A549 (cell line): ENCODE measurements around the gene UBE3C. TPM values are rescaled to one million over a fixed set of nuclear protein-coding genes. Genes with fewer than 3 reads are reported as not detected.

ENCODE experiments used
- ATAC-seq, 2 experiments: fragments of 200-7000 bp in 1 of 2; fragments of >200 bp in 1 of 2; cut with Nextera tagmentation in 1 of 2; cut with Tn5 transposase in 1 of 2; 3 replicates each; pipeline versions ENCODE4 v1.8.0 to v1.9.1; 2018 to 2020; ENCODE audit warnings: mild to moderate bottlenecking in 1 of 2, moderate library complexity in 1 of 2
- CTCF ChIA-PET: fragments of 300-600 bp; sonication (Branson Sonifier 250); formaldehyde crosslinking; extraction: SDS; loops from one replicate; lab custom pipeline; 2021; ENCODE audit warnings: antibody characterized with exemption, inconsistent platforms; lab: Yijun Ruan, JAX
- POLR2A ChIA-PET: fragments of 350-600 bp; formaldehyde crosslinking; extraction: SDS; loops from one replicate; lab custom pipeline; 2021; ENCODE audit warnings: antibody characterized with exemption, inconsistent platforms; lab: Yijun Ruan, JAX
- DNase-seq, 2 experiments: peaks; one replicate each; pipeline versions ENCODE4 v3.0.0 to v3.0.0-alpha.2; 2011 to 2016; ENCODE audit warnings: low read depth in 1 of 2, low spot score in 1 of 2
- FAIRE-seq: peaks from 2 replicates; lab custom pipeline; 2011; peaks lifted over from hg19 to GRCh38; lab: Jason Lieb, UNC
- H3K27ac ChIP-seq, 2 experiments: fragments of >200 bp; sonication (Bioruptor Twin); formaldehyde crosslinking; 3 replicates each; pipeline ENCODE4 v1.5.1; 2016 to 2017
- H3K4me1 ChIP-seq: fragments of >200 bp; sonication (Bioruptor Twin); formaldehyde crosslinking; 3 replicates; pipeline ENCODE4 v1.6.1; 2016
- H3K4me2 ChIP-seq: fragments of >200 bp; sonication (Bioruptor Twin); formaldehyde crosslinking; 3 replicates; pipeline ENCODE4 v1.6.1; 2016
- H3K4me3 ChIP-seq: fragments of >200 bp; sonication (Bioruptor Twin); formaldehyde crosslinking; 3 replicates; pipeline ENCODE4 v1.5.1; 2016
- H3K9me3 ChIP-seq: fragments of >200 bp; sonication (Bioruptor Twin); formaldehyde crosslinking; 3 replicates; pipeline ENCODE4 v1.6.1; 2016
- CBX8 ChIP-seq: fragments of 200-600 bp; sonication (generic); IDR thresholded peaks from 2 replicates; pipeline ENCODE4 v1.6.1; 2016
- CEBPB ChIP-seq, 2 experiments: fragments of >200 bp in 1 of 2; sonication (Bioruptor Twin) in 1 of 2; formaldehyde crosslinking in 1 of 2; IDR thresholded peaks; 2 replicates each; pipeline ENCODE4 v1.6.1; 2012 to 2016
- CHD2 ChIP-seq: fragments of 150-350 bp; IDR thresholded peaks from 2 replicates; pipeline ENCODE4 v1.6.1; 2014; ENCODE audit warnings: low read length; ENCODE audit not compliant: partially characterized antibody
- CHD4 ChIP-seq: fragments of 200-600 bp; sonication (generic); IDR thresholded peaks from 2 replicates; pipeline ENCODE4 v1.6.1; 2016; ENCODE audit warnings: antibody characterized with exemption, mild to moderate bottlenecking, borderline replicate concordance
- ESRRA ChIP-seq: fragments of 150-350 bp; IDR thresholded peaks from 2 replicates; pipeline ENCODE4 v1.6.1; 2014; ENCODE audit warnings: mild to moderate bottlenecking, low read length, borderline replicate concordance
- FOSB ChIP-seq: fragments of 250-450 bp; sonication (Bioruptor Pico); IDR thresholded peaks from 2 replicates; pipeline ENCODE4 v1.5.0; 2020; ENCODE audit warnings: mild to moderate bottlenecking, moderate library complexity
- FOSL2 ChIP-seq, 2 experiments: fragments of 450-650 bp in 1 of 2; fragments of >200 bp in 1 of 2; sonication (Bioruptor Twin) in 1 of 2; formaldehyde crosslinking; IDR thresholded peaks; 2 replicates each; pipeline versions ENCODE4 v1.5.0 to v1.6.1; 2016 to 2020; ENCODE audit warnings: mild to moderate bottlenecking in 1 of 2, moderate library complexity in 1 of 2
- FOXS1 ChIP-seq: fragments of 250-450 bp; sonication (Bioruptor Pico); IDR thresholded peaks from 2 replicates; pipeline ENCODE4 v1.5.0; 2020; ENCODE audit warnings: mild to moderate bottlenecking, moderate library complexity
- HDAC2 ChIP-seq: fragments of 200-600 bp; sonication (generic); IDR thresholded peaks from 2 replicates; pipeline ENCODE4 v1.6.1; 2016
- HOXB13 ChIP-seq: fragments of 250-450 bp; sonication (Bioruptor Pico); IDR thresholded peaks from 2 replicates; pipeline ENCODE4 v1.5.0; 2020; ENCODE audit warnings: low read depth, mild to moderate bottlenecking, moderate library complexity
- HOXB5 ChIP-seq: fragments of 250-450 bp; sonication (Bioruptor Pico); IDR thresholded peaks from 2 replicates; pipeline ENCODE4 v1.5.0; 2020; ENCODE audit warnings: mild to moderate bottlenecking, moderate library complexity
- JUN ChIP-seq, 2 experiments: fragments of >200 bp; sonication (Bioruptor Twin); formaldehyde crosslinking; IDR thresholded peaks; 2 replicates in 1 of 2; 3 replicates in 1 of 2; pipeline ENCODE4 v1.6.1; 2016 to 2017
- JUNB ChIP-seq: fragments of >200 bp; sonication (Bioruptor Twin); formaldehyde crosslinking; IDR thresholded peaks from 2 replicates; pipeline ENCODE4 v1.6.1; 2016
- KDM1A ChIP-seq: fragments of 200-600 bp; sonication (generic); IDR thresholded peaks from 2 replicates; pipeline ENCODE4 v1.6.1; 2016; ENCODE audit warnings: low read depth, mild to moderate bottlenecking
- KDM5A ChIP-seq: fragments of 200-600 bp; sonication (generic); IDR thresholded peaks from 2 replicates; pipeline ENCODE4 v1.6.1; 2016; ENCODE audit warnings: antibody characterized with exemption, mild to moderate bottlenecking
- MAZ ChIP-seq: fragments of 150-350 bp; IDR thresholded peaks from 2 replicates; pipeline ENCODE4 v1.6.1; 2014; ENCODE audit warnings: antibody characterized with exemption, low read depth, low read length, borderline replicate concordance
- MYC ChIP-seq: IDR thresholded peaks from 2 replicates; pipeline ENCODE4 v1.6.1; 2012; ENCODE audit warnings: mild to moderate bottlenecking, inconsistent platforms, low read length, improper control_type of control experiment, borderline replicate concordance
- NPAS2 ChIP-seq: fragments of 250-450 bp; sonication (Bioruptor Pico); IDR thresholded peaks from 2 replicates; pipeline ENCODE4 v1.8.0; 2022; ENCODE audit warnings: mild to moderate bottlenecking, moderate library complexity, borderline replicate concordance
- NR3C1 ChIP-seq: fragments of >200 bp; sonication (Bioruptor Twin); formaldehyde crosslinking; IDR thresholded peaks from 3 replicates; pipeline ENCODE4 v1.6.1; 2017
- PHF8 ChIP-seq: fragments of 200-600 bp; sonication (generic); IDR thresholded peaks from 2 replicates; pipeline ENCODE4 v1.6.1; 2016; ENCODE audit warnings: low read depth, mild to moderate bottlenecking, antibody characterized with exemption, moderate library complexity, borderline replicate concordance
- POLR2A ChIP-seq: IDR thresholded peaks from 2 replicates; pipeline ENCODE4 v1.6.1; 2012; ENCODE audit warnings: mild to moderate bottlenecking, low read length
- RARB ChIP-seq: fragments of 250-450 bp; sonication (Bioruptor Pico); IDR thresholded peaks from 2 replicates; pipeline ENCODE4 v1.8.0; 2021; ENCODE audit warnings: mild to moderate bottlenecking, moderate library complexity
- RCOR1 ChIP-seq: fragments of 150-350 bp; IDR thresholded peaks from 2 replicates; pipeline ENCODE4 v1.6.1; 2014; ENCODE audit warnings: antibody characterized with exemption, low read length, low read depth
- RFX5 ChIP-seq: fragments of 450-650 bp; IDR thresholded peaks from 2 replicates; pipeline ENCODE4 v1.7.1; 2014; ENCODE audit warnings: antibody characterized with exemption, mild to moderate bottlenecking, moderate library complexity
- SMC3 ChIP-seq: fragments of >200 bp; sonication (Bioruptor Twin); formaldehyde crosslinking; IDR thresholded peaks from 3 replicates; pipeline ENCODE4 v1.6.1; 2018; ENCODE audit warnings: inconsistent platforms
- SREBF2 ChIP-seq: fragments of 450-650 bp; IDR thresholded peaks from 2 replicates; pipeline ENCODE4 v1.6.1; 2014; ENCODE audit warnings: mild to moderate bottlenecking, moderate library complexity
- TFCP2L1 ChIP-seq: fragments of 250-450 bp; sonication (Bioruptor Pico); IDR thresholded peaks from 2 replicates; pipeline ENCODE4 v1.5.0; 2021; ENCODE audit warnings: mild to moderate bottlenecking
- ZNF302 ChIP-seq: fragments of 250-450 bp; sonication (Bioruptor Pico); IDR thresholded peaks from 2 replicates; pipeline ENCODE4 v1.9.0; 2021; ENCODE audit warnings: inconsistent platforms, mild to moderate bottlenecking, moderate library complexity
- ZSCAN20 ChIP-seq: fragments of 250-450 bp; sonication (Bioruptor Pico); IDR thresholded peaks from 2 replicates; pipeline ENCODE4 v1.8.0; 2022; ENCODE audit warnings: mild to moderate bottlenecking, moderate library complexity
- WGBS: methylation state at CpG from one replicate; pipeline ENCODE4 v1.1.6; 2017; ENCODE audit errors: missing lambda C conversion rate; 5-methylcytosine and 5-hydroxymethylcytosine counted together
- polyA minus RNA-seq: library from RNA; depleted of rRNA, polyadenylated mRNA; stranded (reverse); fragments of >200 nt; gene quantifications from 2 replicates; pipeline ENCODE4 v1.2.3, GENCODE V29; 2011; rRNA and poly(A)+ RNA removed
- polyA plus RNA-seq, 4 experiments: library from polyadenylated mRNA; depleted of rRNA in 3 of 4; stranded (reverse); fragments of >200 nt; fragmentation: RNase III in 1 of 4; extraction: RNeasy Plus Mini Kit Qiagen cat#74134 plus additional on column Dnase treatment in 1 of 4; gene quantifications; 2 replicates in 3 of 4; 3 replicates in 1 of 4; pipeline ENCODE4 v1.2.3, GENCODE V29; 2011 to 2017
- TF ChIP-seq, protein P1 (sequence below): IDR thresholded peaks from 2 replicates; pipeline ENCODE4 v1.6.1; 2012
- TF ChIP-seq, protein P2 (sequence below): fragments of >200 bp; sonication (Bioruptor Twin); formaldehyde crosslinking; IDR thresholded peaks from 3 replicates; pipeline ENCODE4 v1.5.1; 2016
- TF ChIP-seq, protein P3 (sequence below): IDR thresholded peaks from 2 replicates; pipeline ENCODE4 v1.6.1; 2012
- TF ChIP-seq, protein P4 (sequence below): fragments of 250-450 bp; sonication (Bioruptor Pico); IDR thresholded peaks from 2 replicates; pipeline ENCODE4 v1.5.0; 2020; ENCODE audit warnings: low read depth, mild to moderate bottlenecking, moderate library complexity
- TF ChIP-seq, protein P5 (sequence below): fragments of 250-450 bp; sonication (Bioruptor Pico); IDR thresholded peaks from 2 replicates; pipeline ENCODE4 v1.5.0; 2021; ENCODE audit warnings: mild to moderate bottlenecking, moderate library complexity, borderline replicate concordance
- TF ChIP-seq, protein P6 (sequence below): IDR thresholded peaks from 2 replicates; pipeline ENCODE4 v1.6.1; 2012; ENCODE audit warnings: low read depth, borderline replicate concordance

The UBE3C gene
- polyA plus RNA-seq (2011; rRNA removed), result 64.5 and 73.2 TPM in 2 replicates
- polyA plus RNA-seq (2012; cell fraction: cytosol; rRNA removed), result 29.9 and 36.3 TPM in 2 replicates
- 26.2 and 43.6 TPM in 2 replicates for polyA plus RNA-seq (2012; cell fraction: nucleus; rRNA removed)
- 52.1 to 52.8 TPM (median 52.2 TPM) in 3 replicates for polyA plus RNA-seq (2017; fragmentation: RNase III; extraction: RNeasy Plus Mini Kit Qiagen cat#74134 plus additional on column Dnase treatment)
- polyA minus RNA-seq, result 70.8 and 73.4 TPM in 2 replicates

DNA sequence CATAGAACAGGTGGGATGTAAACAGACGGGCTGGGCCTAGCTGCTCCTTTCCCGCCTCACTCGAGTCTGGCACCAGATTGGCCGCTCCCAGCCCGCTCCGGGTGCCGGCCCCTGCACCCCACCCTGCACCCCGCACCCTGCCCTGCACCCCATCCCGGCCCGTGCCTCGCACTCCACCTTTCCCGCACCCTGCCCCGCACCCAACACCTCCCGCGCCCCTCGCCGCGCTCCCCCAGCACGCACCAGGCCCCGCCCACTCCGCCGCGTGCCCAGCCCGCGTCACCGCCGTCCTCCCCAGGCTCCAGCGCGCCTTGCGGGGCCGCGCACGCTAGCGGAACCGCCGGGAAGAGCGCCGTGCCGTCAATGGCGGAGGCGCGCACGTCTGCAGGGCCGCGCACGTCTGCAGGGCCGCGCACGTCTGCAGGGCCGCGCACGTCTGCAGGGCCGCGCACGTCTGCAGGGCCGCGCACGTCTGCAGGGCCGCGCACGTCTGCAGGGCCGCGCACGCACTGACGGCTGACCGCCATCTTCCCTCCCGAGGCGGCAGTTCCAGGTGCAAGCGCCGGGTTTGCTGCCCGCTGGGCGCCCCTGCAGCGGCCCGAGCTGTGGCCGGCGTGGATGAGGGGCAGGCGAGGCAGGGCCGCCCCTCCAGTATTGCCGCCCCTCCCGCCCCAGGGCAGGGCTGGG, at the start of gene UBE3C:
UBE3C (plus strand) TSS at position 503 of the 687 bp plus-strand sequence. CDS start 347 bp downstream, outside the sequence.
- DNase-seq (peak; percentile 95), FAIRE-seq (no peak), ATAC-seq (peak; percentile 88 to 90)
- Histone ChIP-seq H3K27ac (peak within 1 kb of the TSS; percentile 97 to 99), H3K4me1 (peaks cover 24% of the 10 kb centered on the region), H3K4me3 (peak within 1 kb of the TSS; percentile 98), H3K4me2 (peak within 1 kb of the TSS; percentile 88), H3K9me3 (no peaks in the 10 kb centered on the region)
- WGBS, result 1% methylated on average over 10 of the region's 80 CpGs
- ChIA-PET CTCF (interaction anchor here (0.6 to 0.7 kb wide), 2 partner anchors 36 to 621 kb away, joined by 3 to 4 read pairs; no protein-coding TSS in a partner anchor), POLR2A (interaction anchor here (1.2 kb wide), 1 partner anchor 189 kb away, joined by 3 read pairs; the partner anchor contains the start of gene NOM1)
- peak; percentile 75; the same call in 1 of the 2 replicates for TF ChIP-seq HOXB13 (CRISPR knock-in tag)
- TF ChIP-seq, protein P1, sequence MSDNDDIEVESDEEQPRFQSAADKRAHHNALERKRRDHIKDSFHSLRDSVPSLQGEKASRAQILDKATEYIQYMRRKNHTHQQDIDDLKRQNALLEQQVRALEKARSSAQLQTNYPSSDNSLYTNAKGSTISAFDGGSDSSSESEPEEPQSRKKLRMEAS, result peak; percentile 89
- TF ChIP-seq JUN (IDR thresholded peaks at IDR 0.05), result peak in 1 of 2 experiments; percentile 86; a peak in 4 of 5 replicates
- TF ChIP-seq HOXB5 (CRISPR knock-in tag), result peak; percentile 82; the same call in 1 of the 2 replicates
- TF ChIP-seq TFCP2L1 (CRISPR knock-in tag), result no peak
- TF ChIP-seq, protein P2, sequence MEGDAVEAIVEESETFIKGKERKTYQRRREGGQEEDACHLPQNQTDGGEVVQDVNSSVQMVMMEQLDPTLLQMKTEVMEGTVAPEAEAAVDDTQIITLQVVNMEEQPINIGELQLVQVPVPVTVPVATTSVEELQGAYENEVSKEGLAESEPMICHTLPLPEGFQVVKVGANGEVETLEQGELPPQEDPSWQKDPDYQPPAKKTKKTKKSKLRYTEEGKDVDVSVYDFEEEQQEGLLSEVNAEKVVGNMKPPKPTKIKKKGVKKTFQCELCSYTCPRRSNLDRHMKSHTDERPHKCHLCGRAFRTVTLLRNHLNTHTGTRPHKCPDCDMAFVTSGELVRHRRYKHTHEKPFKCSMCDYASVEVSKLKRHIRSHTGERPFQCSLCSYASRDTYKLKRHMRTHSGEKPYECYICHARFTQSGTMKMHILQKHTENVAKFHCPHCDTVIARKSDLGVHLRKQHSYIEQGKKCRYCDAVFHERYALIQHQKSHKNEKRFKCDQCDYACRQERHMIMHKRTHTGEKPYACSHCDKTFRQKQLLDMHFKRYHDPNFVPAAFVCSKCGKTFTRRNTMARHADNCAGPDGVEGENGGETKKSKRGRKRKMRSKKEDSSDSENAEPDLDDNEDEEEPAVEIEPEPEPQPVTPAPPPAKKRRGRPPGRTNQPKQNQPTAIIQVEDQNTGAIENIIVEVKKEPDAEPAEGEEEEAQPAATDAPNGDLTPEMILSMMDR, result no peak
- no peak for TF ChIP-seq ESRRA
- TF ChIP-seq, protein P3, sequence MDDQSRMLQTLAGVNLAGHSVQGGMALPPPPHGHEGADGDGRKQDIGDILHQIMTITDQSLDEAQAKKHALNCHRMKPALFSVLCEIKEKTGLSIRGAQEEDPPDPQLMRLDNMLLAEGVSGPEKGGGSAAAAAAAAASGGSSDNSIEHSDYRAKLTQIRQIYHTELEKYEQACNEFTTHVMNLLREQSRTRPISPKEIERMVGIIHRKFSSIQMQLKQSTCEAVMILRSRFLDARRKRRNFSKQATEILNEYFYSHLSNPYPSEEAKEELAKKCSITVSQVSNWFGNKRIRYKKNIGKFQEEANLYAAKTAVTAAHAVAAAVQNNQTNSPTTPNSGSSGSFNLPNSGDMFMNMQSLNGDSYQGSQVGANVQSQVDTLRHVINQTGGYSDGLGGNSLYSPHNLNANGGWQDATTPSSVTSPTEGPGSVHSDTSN, result no peak
- TF ChIP-seq RCOR1, result no peak
- no peak for TF ChIP-seq RFX5
- TF ChIP-seq, protein P4, sequence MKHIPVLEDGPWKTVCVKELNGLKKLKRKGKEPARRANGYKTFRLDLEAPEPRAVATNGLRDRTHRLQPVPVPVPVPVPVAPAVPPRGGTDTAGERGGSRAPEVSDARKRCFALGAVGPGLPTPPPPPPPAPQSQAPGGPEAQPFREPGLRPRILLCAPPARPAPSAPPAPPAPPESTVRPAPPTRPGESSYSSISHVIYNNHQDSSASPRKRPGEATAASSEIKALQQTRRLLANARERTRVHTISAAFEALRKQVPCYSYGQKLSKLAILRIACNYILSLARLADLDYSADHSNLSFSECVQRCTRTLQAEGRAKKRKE (CRISPR knock-in tag), result no peak; the same call in 1 of the 2 replicates
- TF ChIP-seq KDM1A, result no peak
- TF ChIP-seq NPAS2, result no peak
- no peak for TF ChIP-seq SMC3
- TF ChIP-seq, protein P5, sequence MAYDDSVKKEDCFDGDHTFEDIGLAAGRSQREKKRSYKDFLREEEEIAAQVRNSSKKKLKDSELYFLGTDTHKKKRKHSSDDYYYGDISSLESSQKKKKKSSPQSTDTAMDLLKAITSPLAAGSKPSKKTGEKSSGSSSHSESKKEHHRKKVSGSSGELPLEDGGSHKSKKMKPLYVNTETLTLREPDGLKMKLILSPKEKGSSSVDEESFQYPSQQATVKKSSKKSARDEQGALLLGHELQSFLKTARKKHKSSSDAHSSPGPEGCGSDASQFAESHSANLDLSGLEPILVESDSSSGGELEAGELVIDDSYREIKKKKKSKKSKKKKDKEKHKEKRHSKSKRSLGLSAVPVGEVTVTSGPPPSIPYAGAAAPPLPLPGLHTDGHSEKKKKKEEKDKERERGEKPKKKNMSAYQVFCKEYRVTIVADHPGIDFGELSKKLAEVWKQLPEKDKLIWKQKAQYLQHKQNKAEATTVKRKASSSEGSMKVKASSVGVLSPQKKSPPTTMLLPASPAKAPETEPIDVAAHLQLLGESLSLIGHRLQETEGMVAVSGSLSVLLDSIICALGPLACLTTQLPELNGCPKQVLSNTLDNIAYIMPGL (CRISPR knock-in tag), result no peak
- no peak for TF ChIP-seq MAZ
- TF ChIP-seq, protein P6, sequence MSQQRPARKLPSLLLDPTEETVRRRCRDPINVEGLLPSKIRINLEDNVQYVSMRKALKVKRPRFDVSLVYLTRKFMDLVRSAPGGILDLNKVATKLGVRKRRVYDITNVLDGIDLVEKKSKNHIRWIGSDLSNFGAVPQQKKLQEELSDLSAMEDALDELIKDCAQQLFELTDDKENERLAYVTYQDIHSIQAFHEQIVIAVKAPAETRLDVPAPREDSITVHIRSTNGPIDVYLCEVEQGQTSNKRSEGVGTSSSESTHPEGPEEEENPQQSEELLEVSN, result peak; percentile 82; the same call in 1 of the 2 replicates
- no peak for TF ChIP-seq CHD2
- TF ChIP-seq FOSB (CRISPR knock-in tag), result no peak
- no peak for TF ChIP-seq CHD4
- TF ChIP-seq CEBPB (IDR thresholded peaks at IDR 0.05), result no peak
- peak; percentile 69 for TF ChIP-seq POLR2A
- no peak for TF ChIP-seq FOSL2 (IDR thresholded peaks at IDR 0.05)
- TF ChIP-seq FOSL2 (CRISPR knock-in tag; IDR thresholded peaks at IDR 0.05), result peak; percentile 18
- TF ChIP-seq JUNB, result no peak
- TF ChIP-seq FOXS1, result 0 out of 2 replicates have a peak, but pooled peaks have one; percentile 13
- no peak for TF ChIP-seq RARB (CRISPR knock-in tag)
- TF ChIP-seq ZNF302 (CRISPR knock-in tag), result no peak
- no peak for TF ChIP-seq HDAC2
- no peak for TF ChIP-seq KDM5A
- TF ChIP-seq NR3C1, result no peak
- TF ChIP-seq PHF8, result peak; percentile 94
- TF ChIP-seq MYC, result peak; percentile 46; the same call in 1 of the 2 replicates
- no peak for TF ChIP-seq SREBF2
- TF ChIP-seq ZSCAN20, result peak; percentile 43; the same call in 1 of the 2 replicates
- no peak for TF ChIP-seq CBX8
